ENCODE data around the gene CELF2. TPM values are rescaled to one million over a fixed set of nuclear protein-coding genes. Genes with fewer than 3 reads are reported as not detected.
"Not testable (repeated sequence)": the region's sequence is repeated elsewhere in the genome, so short reads cannot be mapped to it uniquely, and the experiment has no call there.

CELF2 gene
- total RNA-seq, 4 donors from 2014 or later = 27.0 to 44.1 (median 31.3) TPM

DNA sequence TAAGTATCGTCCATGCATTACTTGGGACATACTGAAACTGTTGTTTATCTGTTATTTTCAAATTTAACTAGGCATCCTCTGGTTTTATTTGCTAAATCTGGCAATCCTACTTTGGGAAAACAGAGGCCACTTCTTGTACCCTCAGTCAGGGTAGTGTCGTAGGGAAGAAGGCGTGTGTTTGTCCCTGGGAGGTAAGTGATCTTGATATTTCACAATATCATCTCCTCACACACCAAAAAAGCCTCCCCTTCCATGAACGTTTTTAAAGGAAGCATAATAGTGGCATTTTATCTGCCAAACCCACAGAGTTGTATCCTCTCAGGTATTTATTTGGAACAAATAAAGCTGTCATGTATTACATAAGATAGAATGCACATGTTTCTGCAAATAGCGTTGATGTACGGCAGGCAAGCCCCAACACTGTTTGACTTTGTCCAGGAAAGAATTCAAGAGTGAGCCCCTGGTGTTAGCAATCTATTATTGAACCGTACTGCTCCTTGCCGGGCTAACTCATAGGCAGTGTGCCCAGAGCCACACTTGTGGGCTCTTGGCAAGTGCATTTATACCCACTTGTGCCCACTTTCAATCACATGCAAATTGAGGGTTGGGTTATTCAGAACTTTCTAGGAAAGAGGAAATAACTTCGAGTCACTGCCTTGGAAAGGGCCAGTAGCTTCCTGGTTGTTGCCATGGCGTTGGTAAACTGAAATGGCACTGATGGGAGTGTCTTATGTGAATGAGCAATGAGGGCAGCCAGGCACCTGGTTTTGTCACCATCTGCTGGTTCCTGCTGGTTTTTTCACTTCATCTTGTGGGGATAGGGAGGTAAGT is 327.8 kb downstream of the CELF2 start:
- Histone ChIP-seq H3K4me3 (no peak overlapping the region), H3K27me3 (no peaks in the 10 kb centered on the region), H3K9me3 (no peaks in the 10 kb centered on the region), H3K27ac (peak overlapping the region in 1 of 4 donors; percentile 16), H3K4me1 (peaks cover 0 to 9% (median 2%) of the 10 kb centered on the region in 4 donors), H3K36me3 (no peaks in the 10 kb centered on the region)
- TF ChIP-seq, protein P1, sequence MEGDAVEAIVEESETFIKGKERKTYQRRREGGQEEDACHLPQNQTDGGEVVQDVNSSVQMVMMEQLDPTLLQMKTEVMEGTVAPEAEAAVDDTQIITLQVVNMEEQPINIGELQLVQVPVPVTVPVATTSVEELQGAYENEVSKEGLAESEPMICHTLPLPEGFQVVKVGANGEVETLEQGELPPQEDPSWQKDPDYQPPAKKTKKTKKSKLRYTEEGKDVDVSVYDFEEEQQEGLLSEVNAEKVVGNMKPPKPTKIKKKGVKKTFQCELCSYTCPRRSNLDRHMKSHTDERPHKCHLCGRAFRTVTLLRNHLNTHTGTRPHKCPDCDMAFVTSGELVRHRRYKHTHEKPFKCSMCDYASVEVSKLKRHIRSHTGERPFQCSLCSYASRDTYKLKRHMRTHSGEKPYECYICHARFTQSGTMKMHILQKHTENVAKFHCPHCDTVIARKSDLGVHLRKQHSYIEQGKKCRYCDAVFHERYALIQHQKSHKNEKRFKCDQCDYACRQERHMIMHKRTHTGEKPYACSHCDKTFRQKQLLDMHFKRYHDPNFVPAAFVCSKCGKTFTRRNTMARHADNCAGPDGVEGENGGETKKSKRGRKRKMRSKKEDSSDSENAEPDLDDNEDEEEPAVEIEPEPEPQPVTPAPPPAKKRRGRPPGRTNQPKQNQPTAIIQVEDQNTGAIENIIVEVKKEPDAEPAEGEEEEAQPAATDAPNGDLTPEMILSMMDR (IDR thresholded peaks at IDR 0.05) = peak in 3 of 5 experiments; percentile 13 to 33 (median 19)
- TF ChIP-seq POLR2A (IDR thresholded peaks at IDR 0.05) = no peak
- peak; percentile 36 for DNase-seq
- in situ Hi-C loops (cut with MboI; ENCODE audit: low pct_ligation_motif_present in 1 of 4, low pct_unique_long_range_greater_than_20kb in 1 of 4, low sequenced_read_pairs in 3 of 4) = no loop called here
- 47 to 57% methylated on average over 7 to 10 of the region's 10 CpGs for WGBS, 2 donors (ENCODE audit: low coverage in 1 of 2)
- intact Hi-C loops (cut with DNase I; ENCODE audit: low total_unique reads) = no loop called here

DNA sequence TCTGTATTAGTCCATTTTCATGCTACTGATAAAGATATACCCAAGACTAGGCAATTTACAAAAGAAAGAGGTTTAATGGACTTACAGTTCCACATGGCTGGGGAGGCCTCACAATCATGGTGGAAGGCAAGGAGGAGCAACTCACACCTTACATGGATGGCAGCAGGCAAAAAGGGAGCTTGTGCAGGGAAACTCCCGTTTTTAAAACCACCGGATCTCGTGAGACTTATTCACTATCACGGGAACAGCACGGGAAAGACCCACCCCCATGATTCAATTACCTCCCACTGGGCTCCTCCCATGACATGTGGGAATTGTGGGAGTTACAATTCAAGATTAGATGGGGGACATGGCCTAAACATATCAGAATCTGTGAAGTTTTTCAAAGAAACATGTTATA is 329.9 kb downstream of the CELF2 start:
- intact Hi-C loops (cut with DNase I; ENCODE audit: low total_unique reads); H3K4me1 ChIP-seq; H3K9me3 ChIP-seq; H3K4me3 ChIP-seq; in situ Hi-C loops (cut with MboI; ENCODE audit: low pct_ligation_motif_present in 1 of 4, low pct_unique_long_range_greater_than_20kb in 1 of 4, low sequenced_read_pairs in 3 of 4); DNase-seq; H3K27ac ChIP-seq; H3K27me3 ChIP-seq; H3K36me3 ChIP-seq: not testable (repeated sequence)
- WGBS, 2 donors (ENCODE audit: low coverage in 1 of 2) = 87 to 88% methylated on average over 3 to 5 of the region's 5 CpGs

- Histone ChIP-seq H3K4me1 (no peaks in the 10 kb centered on the region), H3K36me3 (no peaks in the 10 kb centered on the region), H3K27me3 (no peaks in the 10 kb centered on the region), H3K9me3 (no peaks in the 10 kb centered on the region), H3K27ac (no peak overlapping the region), H3K4me3 (no peak overlapping the region)
- TF ChIP-seq, protein P1 (IDR thresholded peaks at IDR 0.05) = no peak
- no peak for TF ChIP-seq POLR2A (IDR thresholded peaks at IDR 0.05)
- no peak for TF ChIP-seq EP300 (IDR thresholded peaks at IDR 0.05; ENCODE audit: low read depth)
- TF ChIP-seq POLR2AphosphoS5 (IDR thresholded peaks at IDR 0.05) = no peak
- intact Hi-C loops (cut with DNase I; ENCODE audit: low total_unique reads) = no loop called here
- in situ Hi-C loops (cut with MboI; ENCODE audit: low pct_ligation_motif_present in 1 of 4, low pct_unique_long_range_greater_than_20kb in 1 of 4, low sequenced_read_pairs in 3 of 4) = no loop called here
- 90 to 95% methylated on average over 4 to 9 of the region's 9 CpGs for WGBS, 2 donors (ENCODE audit: low coverage in 1 of 2)
- DNase-seq = no peak
Observed at GRCh38 chr10:11351801-11352200, 334.1 kb downstream of the CELF2 start.

DNA sequence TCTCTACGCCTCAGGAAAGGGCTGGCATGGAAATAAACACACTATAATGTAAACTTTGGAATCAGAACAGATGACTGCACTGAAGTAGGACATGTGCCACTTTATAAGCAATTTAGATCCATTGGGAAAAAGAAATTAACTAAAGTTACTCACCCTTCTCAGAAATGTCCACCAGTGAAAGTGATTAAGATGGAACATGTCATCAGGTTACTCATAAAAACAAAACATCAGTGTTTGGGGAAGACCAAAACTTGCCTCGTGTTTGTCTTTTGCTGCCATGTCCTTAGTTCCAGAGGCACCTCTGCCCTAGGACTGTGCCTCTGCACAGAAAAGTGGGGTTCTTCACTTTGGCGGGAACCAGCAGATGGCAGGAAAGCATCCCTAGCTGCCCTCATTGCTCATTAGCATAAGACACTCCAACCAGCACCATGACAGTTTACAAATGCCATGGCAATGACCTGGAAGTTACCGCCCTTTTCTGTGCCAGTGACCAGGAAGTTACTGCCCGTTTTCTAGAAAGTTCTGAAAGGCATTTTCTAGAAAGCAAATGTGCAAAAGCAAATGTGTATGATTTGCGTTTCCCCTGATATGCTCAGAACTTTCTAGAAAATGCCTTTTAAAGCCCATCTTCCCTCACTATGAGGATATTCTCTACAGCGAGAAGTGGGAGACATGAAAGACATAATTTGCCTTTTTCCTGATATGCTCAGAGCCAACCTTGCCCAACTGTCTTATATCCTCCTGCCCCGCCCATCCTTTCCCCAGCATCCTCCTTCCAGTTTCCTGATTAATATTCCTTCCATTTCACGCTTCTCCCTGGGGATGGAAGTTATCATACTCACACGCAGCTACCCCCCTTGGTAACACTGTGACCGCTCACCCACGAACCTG is 335.6 kb downstream of the CELF2 start:
- H3K4me3 ChIP-seq = no peak overlapping the region

More for the DNA sequence above, 335.6 kb downstream of the CELF2 start:
- Histone ChIP-seq H3K27ac (no peak overlapping the region), H3K9me3 (no peaks in the 10 kb centered on the region), H3K4me1 (no peaks in the 10 kb centered on the region), H3K36me3 (no peaks in the 10 kb centered on the region), H3K27me3 (no peaks in the 10 kb centered on the region)
- TF ChIP-seq, protein P1 (IDR thresholded peaks at IDR 0.05) = no peak
- no peak for TF ChIP-seq EP300 (IDR thresholded peaks at IDR 0.05; ENCODE audit: low read depth)
- TF ChIP-seq POLR2A (IDR thresholded peaks at IDR 0.05) = no peak
- no peak for TF ChIP-seq POLR2AphosphoS5 (IDR thresholded peaks at IDR 0.05)
- WGBS, 2 donors (ENCODE audit: low coverage in 1 of 2) = 83 to 84% methylated on average over 8 to 12 of the region's 12 CpGs
- in situ Hi-C loops (cut with MboI; ENCODE audit: low pct_ligation_motif_present in 1 of 4, low pct_unique_long_range_greater_than_20kb in 1 of 4, low sequenced_read_pairs in 3 of 4) (no loop called here), intact Hi-C loops (cut with DNase I; ENCODE audit: low total_unique reads) (no loop called here)
- DNase-seq = no peak
